Limb (tissue), 2 donors: ENCODE measurements around the gene TYR.
"Not testable (repeated sequence)": the region's sequence is repeated elsewhere in the genome, so short reads cannot be mapped to it uniquely, and the experiment has no call there.

Experiments
- DNase-seq, 2 donors: peaks; one replicate each; pipeline ENCODE4 v3.0.0-alpha.2; 2016; ENCODE audit errors: extremely low spot score in 2 of 2

The TYR gene

DNA sequence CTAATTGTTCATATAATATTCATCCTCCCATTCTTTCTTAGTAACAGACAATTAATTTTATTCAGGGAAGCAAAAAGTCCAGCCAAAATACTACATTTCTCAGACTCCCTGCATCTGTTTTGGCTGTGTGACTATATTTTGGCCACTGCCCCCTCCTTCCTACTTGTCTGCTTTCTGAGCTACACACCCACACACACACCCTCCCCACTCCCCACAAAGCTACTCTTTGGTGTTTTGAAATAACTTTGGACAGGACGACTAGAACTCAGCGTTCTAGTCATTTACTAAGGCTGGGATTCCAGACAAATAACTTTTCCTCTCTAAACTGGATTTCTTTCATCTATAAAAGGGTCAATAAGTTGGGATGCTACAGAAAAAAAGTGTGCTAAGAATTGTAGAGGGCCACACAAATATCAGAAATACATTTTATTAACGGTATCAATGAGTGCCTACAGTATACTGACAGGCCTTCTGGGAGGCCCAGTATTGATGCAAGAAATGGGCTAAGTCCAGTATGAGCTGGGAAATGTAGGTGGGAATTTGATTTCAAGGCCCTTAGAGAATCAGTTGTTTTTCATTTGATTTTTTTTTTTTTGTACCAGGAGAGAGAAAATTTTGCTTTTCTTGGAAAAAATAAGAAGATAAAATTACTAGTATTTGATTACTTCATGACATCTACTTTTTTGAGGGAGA, 165.4 kb downstream of the TYR start:
- DNase-seq: not testable (repeated sequence)
